Effector memory CD4-positive, alpha-beta T cell (primary cell): Measurements from ENCODE around the gene ENPP7.

Experiments
- DNase-seq, 3 donors: peaks; one replicate each; pipeline ENCODE4 v3.0.0-alpha.2; 2020
- H3K27ac ChIP-seq: 2 replicates; pipeline ENCODE4 v1.7.0; 2013; ENCODE audit warnings: mild to moderate bottlenecking, low read length, moderate library complexity; ENCODE audit not compliant: insufficient read depth, poor library complexity, severe bottlenecking
- H3K27me3 ChIP-seq: replicated peaks from 2 replicates; pipeline ENCODE4 v1.7.0; 2013; ENCODE audit warnings: mild to moderate bottlenecking, low read length; ENCODE audit not compliant: insufficient read depth, control insufficient read depth, poor library complexity, severe bottlenecking
- H3K36me3 ChIP-seq: 2 replicates; pipeline ENCODE4 v1.7.0; 2013; ENCODE audit warnings: mild to moderate bottlenecking, low read length, moderate library complexity; ENCODE audit not compliant: control insufficient read depth, insufficient read depth
- H3K4me1 ChIP-seq: 2 replicates; pipeline ENCODE4 v1.7.0; 2013; ENCODE audit warnings: low read length, mild to moderate bottlenecking; ENCODE audit not compliant: control insufficient read depth, insufficient read depth, poor library complexity, severe bottlenecking
- H3K4me3 ChIP-seq: 2 replicates; pipeline ENCODE4 v1.7.0; 2013; ENCODE audit warnings: low read length, low read depth, mild to moderate bottlenecking; ENCODE audit not compliant: insufficient read depth, poor library complexity, severe bottlenecking
- H3K9me3 ChIP-seq: 2 replicates; pipeline ENCODE4 v1.7.0; 2013; ENCODE audit warnings: mild to moderate bottlenecking, low read length, moderate library complexity; ENCODE audit not compliant: control insufficient read depth

Gene ENPP7

DNA sequence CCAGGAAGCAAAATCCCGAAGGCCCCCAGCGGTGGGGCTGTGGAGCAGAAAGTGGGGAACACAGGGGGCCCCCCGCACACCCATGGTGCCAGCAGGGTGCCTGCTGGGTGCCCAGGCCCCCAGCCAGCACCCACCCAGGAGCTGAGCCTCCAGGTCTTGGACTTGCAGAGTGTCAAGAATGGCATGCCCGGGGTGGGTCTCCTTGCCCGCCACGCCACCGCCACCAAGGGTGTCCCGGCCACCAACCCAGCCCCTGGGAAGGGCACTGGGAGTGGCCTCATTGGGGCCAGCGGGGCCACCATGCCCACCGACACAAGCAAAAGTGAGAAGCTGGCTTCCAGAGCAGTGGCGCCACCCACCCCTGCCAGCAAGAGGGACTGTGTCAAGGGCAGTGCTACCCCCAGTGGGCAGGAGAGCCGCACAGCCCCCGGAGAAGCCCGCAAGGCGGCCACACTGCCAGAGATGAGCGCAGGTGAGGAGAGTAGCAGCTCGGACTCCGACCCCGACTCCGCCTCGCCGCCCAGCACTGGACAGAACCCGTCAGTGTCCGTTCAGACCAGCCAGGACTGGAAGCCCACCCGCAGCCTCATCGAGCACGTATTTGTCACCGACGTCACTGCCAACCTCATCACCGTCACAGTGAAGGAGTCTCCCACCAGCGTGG, 53.7 kb downstream of the ENPP7 start:
- no peaks in the 10 kb centered on the region for H3K9me3 ChIP-seq
- H3K4me1 ChIP-seq: peaks cover 2% of the 10 kb centered on the region
- no peak overlapping the region for H3K27ac ChIP-seq
- no peak overlapping the region for H3K4me3 ChIP-seq
- H3K36me3 ChIP-seq: no peaks in the 10 kb centered on the region
- H3K27me3 ChIP-seq: peaks cover 26% of the 10 kb centered on the region
- DNase-seq: no peak

DNA sequence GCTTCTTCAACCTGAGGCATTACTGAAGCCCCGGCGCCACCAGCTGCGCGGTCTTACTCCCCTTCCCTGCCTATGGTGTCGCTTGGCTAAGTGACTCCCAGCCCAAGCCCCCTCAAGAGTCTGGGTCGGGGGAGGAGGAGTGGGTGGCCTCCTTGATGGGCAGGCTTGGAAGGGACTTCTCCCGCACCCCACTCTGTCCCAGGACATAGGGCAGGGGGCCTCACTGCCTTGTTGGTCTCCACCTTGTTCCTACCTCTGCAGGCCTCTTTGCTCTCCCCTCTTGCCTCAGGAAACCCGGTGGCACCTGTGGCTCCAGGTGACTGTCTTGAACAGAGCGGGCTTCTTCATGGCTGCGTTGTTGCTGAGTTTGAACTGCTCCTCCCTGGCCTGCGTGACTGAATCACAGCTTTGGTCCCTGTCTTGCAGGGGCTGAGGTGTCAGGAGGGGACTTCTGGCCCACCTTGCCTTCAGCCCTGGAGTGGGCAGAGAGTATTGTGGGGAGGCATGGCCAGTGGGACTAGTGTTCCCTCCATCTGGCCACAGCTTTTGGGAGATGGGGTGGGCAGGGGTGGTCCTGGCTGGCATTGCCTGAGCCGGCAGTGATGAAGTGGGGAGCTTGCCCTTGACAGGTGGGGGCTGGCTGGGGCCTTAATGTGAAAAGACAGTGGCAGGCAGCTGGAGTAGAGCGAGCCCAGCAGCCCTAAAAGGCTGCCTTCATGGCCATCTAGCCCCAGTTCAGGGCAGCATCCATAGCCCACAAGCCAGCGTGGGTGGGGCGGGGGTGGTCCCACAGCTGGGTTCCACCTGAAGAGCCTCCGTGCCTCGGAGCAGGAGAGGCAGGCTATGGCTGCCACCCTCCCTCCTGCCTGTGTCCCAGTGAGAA, 54.5 kb downstream of the ENPP7 start:
- DNase-seq: no peak
- Histone ChIP-seq H3K27ac (no peak overlapping the region), H3K27me3 (peaks cover 26% of the 10 kb centered on the region), H3K4me1 (peaks cover 9% of the 10 kb centered on the region), H3K36me3 (no peaks in the 10 kb centered on the region), H3K9me3 (no peaks in the 10 kb centered on the region), H3K4me3 (no peak overlapping the region)

DNA sequence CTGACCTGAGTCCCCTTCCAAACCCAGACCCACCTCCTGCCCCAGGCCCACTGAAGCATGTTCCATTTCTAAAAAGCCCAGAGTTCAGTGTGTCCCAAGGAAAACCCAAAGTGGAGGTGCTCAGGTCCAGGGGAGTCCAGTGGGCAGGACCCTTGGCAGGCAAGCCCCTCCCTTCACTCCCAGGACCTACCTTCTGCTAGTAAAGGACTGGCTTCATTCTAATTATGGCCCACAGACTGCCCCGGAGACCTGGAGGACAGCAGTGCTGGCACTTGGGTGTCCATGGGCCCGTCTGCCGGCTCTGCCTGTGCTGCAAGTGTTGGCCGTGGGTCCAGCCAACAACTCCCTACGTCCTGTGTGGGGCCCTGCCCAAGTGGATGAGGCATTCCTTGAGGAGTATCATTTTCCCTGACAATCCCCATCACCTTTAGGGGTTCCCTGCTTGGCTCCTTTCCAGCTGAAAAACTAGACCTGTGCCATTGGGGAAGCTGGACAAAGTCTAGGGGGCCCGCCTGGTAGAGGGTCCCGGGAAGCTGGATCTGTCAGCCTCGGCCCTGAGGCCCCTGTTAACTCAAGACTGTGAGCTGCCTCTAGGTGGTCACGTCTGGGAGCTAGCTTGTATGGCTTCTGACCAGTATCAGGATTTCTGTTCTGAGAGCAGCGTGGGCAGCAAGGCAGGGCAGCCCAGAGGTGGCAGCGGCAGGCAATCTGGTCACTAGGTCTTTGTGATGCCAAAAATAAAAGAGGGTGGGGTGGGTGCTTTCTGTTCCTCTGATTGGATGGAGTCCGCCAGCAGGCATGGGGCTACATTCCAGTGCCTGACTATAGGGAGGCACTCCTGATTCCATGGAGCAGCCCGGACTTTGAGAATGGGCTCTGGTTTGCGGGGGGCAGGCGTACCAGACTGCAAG, 55.4 kb downstream of the ENPP7 start:
- no peak for DNase-seq
- Histone ChIP-seq H3K36me3 (no peaks in the 10 kb centered on the region), H3K9me3 (no peaks in the 10 kb centered on the region), H3K27ac (no peak overlapping the region), H3K4me3 (no peak overlapping the region), H3K27me3 (peaks cover 35% of the 10 kb centered on the region), H3K4me1 (peaks cover 18% of the 10 kb centered on the region)

DNA sequence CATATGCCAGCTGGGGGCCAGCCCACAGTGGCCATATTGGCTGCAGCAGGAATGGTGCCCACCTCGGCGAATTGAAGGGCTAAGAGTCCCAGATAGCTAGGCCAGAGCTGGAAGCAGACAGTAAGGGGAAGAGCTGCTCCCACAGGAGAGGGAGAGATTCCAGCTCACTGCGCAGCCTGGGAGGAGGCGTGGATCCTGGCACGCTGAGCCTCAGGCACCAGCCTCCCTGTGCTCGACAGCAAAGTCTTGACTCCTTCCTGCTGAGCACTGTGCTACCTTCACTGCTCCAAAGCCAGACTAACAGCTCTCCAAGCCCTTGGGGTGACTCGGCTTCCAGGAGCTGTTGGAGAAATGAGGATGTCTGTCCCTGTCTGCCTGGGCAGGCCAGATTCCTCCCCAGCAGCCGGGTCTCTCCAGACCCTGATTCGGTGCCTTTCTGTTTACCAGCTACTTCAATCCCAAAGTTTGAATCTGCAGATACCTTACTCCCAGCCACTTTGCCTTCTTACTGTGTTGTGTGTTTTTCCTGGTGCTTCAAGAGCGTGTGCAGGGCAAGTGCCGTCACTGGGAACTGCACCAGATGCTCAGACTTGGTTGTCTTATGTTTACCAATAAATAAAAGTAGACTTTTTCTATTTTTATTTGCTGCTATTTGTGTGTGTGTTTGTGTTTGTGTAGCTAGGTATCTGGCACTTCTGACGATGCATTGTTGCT, 56.3 kb downstream of the ENPP7 start:
- Histone ChIP-seq H3K36me3 (no peaks in the 10 kb centered on the region), H3K4me3 (no peak overlapping the region), H3K4me1 (peaks cover 23% of the 10 kb centered on the region), H3K27me3 (peaks cover 44% of the 10 kb centered on the region), H3K27ac (no peak overlapping the region), H3K9me3 (no peaks in the 10 kb centered on the region)
- no peak for DNase-seq

DNA sequence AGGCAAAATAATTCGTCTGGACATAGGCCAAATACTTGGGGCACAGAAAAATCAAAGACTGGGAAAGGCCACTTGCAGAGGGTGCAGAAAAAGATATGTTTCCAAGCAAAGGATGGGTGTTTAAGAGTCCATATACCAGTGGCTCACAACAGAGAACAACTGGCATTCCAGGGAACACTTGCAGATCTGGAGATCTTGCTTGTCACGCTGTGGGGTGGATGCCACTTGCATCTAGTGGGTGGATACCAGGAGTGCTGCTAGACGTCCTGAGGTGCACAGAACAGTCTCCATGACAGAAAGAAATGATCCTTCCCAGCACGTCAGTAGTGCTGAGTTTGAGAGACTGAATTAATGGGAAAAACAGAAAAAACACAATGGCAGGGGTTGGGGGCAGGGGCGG, 57.7 kb downstream of the ENPP7 start:
- Histone ChIP-seq H3K9me3 (no peaks in the 10 kb centered on the region), H3K4me3 (no peak overlapping the region), H3K27ac (no peak overlapping the region), H3K27me3 (peaks cover 54% of the 10 kb centered on the region), H3K4me1 (peaks cover 23% of the 10 kb centered on the region), H3K36me3 (no peaks in the 10 kb centered on the region)
- no peak for DNase-seq

DNA sequence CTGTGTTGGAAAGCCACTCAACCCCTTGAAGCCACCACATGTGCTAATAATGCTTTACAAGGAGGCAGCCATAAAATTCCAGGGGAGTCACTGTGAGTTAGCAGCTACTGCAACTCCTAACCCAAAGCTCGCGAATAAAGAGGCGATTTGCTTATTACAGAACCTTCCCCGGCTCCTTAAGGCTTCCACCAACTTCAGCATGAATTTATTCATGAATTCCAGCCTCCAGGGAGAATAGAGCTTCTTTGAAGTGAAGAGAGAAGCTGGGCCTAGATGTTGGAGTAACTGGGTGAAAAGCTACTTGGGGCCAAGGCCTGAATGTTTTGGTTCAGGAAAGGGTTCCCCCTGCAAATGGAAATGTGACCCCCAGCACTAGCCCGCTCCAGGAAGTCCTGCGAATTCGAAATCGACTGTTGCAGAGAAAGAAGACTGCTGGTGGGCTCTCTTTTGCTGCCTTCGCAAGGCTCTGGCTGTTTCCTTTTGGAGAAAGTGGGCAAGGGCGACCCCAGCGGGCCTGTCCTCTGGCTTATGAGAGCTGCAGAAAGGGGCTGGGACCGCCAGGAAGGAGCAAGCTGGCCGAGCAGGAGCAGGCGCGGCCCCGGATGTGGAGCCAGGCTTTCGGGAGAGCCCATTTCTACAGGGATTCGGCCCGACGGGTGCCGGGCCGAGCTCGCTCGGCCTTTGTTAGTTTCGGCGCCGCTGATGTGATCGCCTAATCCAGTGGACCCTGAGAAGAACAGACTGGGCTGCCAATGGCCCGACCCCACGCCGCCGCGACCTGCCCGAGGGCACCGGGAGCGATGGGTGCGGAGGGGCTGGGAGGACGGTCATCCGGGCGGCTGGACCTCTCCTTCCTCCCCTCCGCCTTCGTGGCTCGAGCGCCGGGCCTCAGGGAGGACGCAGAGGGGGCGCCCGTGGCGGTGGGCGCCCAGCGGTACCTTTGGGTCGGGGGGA, 58.5 kb downstream of the ENPP7 start:
- DNase-seq: no peak
- peaks cover 23% of the 10 kb centered on the region for H3K4me1 ChIP-seq
- H3K4me3 ChIP-seq: no peak overlapping the region
- no peak overlapping the region for H3K27ac ChIP-seq
- H3K9me3 ChIP-seq: no peaks in the 10 kb centered on the region
- no peaks in the 10 kb centered on the region for H3K36me3 ChIP-seq
- peaks cover 54% of the 10 kb centered on the region for H3K27me3 ChIP-seq

DNA sequence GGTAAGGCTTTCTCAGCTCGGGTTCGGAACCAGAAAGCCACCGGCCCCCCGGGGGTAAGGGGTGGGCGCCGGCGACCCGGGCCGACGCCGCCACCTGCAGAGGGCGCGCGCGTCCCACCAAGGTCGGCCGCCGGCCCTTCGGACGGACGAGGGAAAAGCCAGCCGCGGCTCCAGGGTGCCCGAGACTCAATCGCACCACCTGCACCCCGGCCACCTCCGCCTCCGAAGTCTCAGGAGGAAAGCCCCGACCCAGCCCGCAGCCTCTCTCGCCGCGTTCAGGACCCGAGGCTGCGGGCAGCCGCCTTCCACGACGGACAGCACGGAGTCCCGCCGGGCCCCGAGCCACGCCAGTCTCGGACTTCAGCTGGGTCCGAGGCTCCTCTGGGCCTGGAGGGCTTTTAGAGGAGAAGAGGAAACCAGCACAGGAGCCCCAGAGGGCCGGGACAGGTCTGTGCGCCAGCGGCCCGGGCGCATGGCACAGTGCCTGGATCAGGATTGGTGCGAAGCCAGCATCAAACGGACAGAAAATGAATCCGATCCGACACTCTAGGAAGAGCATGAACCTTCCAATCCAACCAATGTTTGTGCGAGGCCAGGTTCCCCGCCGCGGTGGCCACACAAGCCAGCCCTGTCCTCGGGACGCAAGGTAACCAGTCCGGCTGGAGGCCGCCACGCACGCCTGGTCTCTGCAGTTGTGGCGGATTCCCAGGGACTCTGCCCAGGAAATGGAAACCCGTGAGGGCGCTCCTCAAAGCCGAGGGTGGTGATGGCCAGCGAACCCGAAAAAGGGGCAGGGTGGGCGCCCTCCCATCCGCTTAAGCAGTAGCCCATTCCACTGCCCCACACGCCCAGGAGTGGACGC, 59.4 kb downstream of the ENPP7 start:
- H3K36me3 ChIP-seq: no peaks in the 10 kb centered on the region
- peaks cover 23% of the 10 kb centered on the region for H3K4me1 ChIP-seq
- no peak for DNase-seq
- H3K27ac ChIP-seq: no peak overlapping the region
- H3K9me3 ChIP-seq: no peaks in the 10 kb centered on the region
- H3K4me3 ChIP-seq: no peak overlapping the region
- H3K27me3 ChIP-seq: peaks cover 54% of the 10 kb centered on the region
